Right cardiac atrium (tissue), 5 donors: ENCODE measurements around the gene MADCAM1. TPM values are rescaled to one million over a fixed set of nuclear protein-coding genes. Genes with fewer than 3 reads are reported as not detected.
"Not testable (repeated sequence)": the region's sequence is repeated elsewhere in the genome, so short reads cannot be mapped to it uniquely, and the experiment has no call there.

Experiments
- ATAC-seq, 2 donors: fragments of 200-7000 bp; cut with Tn5 transposase; one replicate each; pipeline versions ENCODE4 v1.8.0 to v1.9.1; 2020; ENCODE audit warnings: moderate library complexity in 2 of 2, mild to moderate bottlenecking in 1 of 2
- DNase-seq, 3 donors: peaks; one replicate each; pipeline ENCODE4 v3.0.0-alpha.2; 2020
- H3K27ac ChIP-seq: one replicate; pipeline ENCODE4 v1.5.1; 2013; ENCODE audit warnings: mild to moderate bottlenecking, low read length, control low read depth, moderate library complexity
- H3K27me3 ChIP-seq: one replicate; pipeline ENCODE4 v1.6.1; 2013; ENCODE audit not compliant: control insufficient read depth, insufficient read depth
- H3K4me1 ChIP-seq: one replicate; pipeline ENCODE4 v1.6.1; 2013; ENCODE audit warnings: low read length; ENCODE audit not compliant: control insufficient read depth, insufficient read depth
- H3K4me3 ChIP-seq: one replicate; pipeline ENCODE4 v1.5.1; 2013; ENCODE audit warnings: low read length, control low read depth
- H3K9me3 ChIP-seq: one replicate; pipeline ENCODE4 v1.6.1; 2013; ENCODE audit warnings: low read length; ENCODE audit not compliant: control insufficient read depth
- WGBS: extraction: QIAGEN DNeasy Blood & Tissue Kit; methylation state at CpG from one replicate; pipeline ENCODE4 v1.1.7; 2013; 5-methylcytosine and 5-hydroxymethylcytosine counted together
- intact Hi-C, 4 donors: fragments of 100-400 bp; cut with DNase I; formaldehyde crosslinking; loops; one replicate each; pipeline versions ENCODE4 v1.11.0 to v1.14.0; 2022 to 2023
- polyA plus RNA-seq: library from polyadenylated mRNA; stranded (reverse); fragments of 200-250 nt; gene quantifications from one replicate; pipeline ENCODE4 v1.2.3, GENCODE V29; 2013
- total RNA-seq, 4 donors: library from RNA; stranded (reverse); fragmentation: NEBNext Ultra II Directional; extraction: Animal tissue kit (Norgen Biotek cat#: 25700); gene quantifications; one replicate each; pipeline ENCODE4 v1.2.1, GENCODE V29; 2021
- donor health status: healthy with polysubstance abuse.
- donor health status: DM: no; HTN: yes; CAD: no.
- donor health status: DM: no; HTN: no; CAD: no.
- donor health status: DM: no; HTN: yes; CAD: no; lungs with severe emphysema.
- donor health status: DM: yes; HTN: yes; CAD: no.

MADCAM1 gene
- total and polyA plus RNA-seq, 5 donors = 0.27 to 0.59 (median 0.34) TPM

GRCh38 chr19:481100-481499 lies 15.2 kb upstream of the MADCAM1 start:
- H3K4me3 ChIP-seq, H3K4me1 ChIP-seq, DNase-seq, H3K27ac ChIP-seq, H3K9me3 ChIP-seq, H3K27me3 ChIP-seq, ATAC-seq: not testable (repeated sequence)
- intact Hi-C loops = loop anchor here in 2 of 4 donors (5.0 to 10.0 kb wide), 2 partner anchors 86 to 89 kb away; no protein-coding TSS in a partner anchor
- 96% methylated on average over 3 of the region's 3 CpGs for WGBS

GRCh38 chr19:482186-483041 lies 13.9 kb upstream of the MADCAM1 start:
- Histone ChIP-seq H3K27ac (no peak overlapping the region), H3K4me1 (no peaks in the 10 kb centered on the region), H3K27me3 (no peaks in the 10 kb centered on the region), H3K4me3 (no peak overlapping the region), H3K9me3 (no peaks in the 10 kb centered on the region)
- peak in 1 of 3 donors; percentile 46 for DNase-seq
- 52% methylated on average over 20 of the region's 20 CpGs for WGBS
- ATAC-seq = no peak
- intact Hi-C loops = loop anchor here in 2 of 4 donors (5.0 to 10.0 kb wide), 2 partner anchors 88 to 90 kb away; no protein-coding TSS in a partner anchor

- Histone ChIP-seq H3K9me3 (no peaks in the 10 kb centered on the region), H3K4me1 (no peaks in the 10 kb centered on the region), H3K27ac (no peak overlapping the region), H3K27me3 (no peaks in the 10 kb centered on the region), H3K4me3 (no peak overlapping the region)
- DNase-seq = peak in 1 of 3 donors; percentile 37
- no peak for ATAC-seq
- intact Hi-C loops = loop anchor here in 2 of 4 donors (5.0 to 10.0 kb wide), 2 partner anchors 89 to 91 kb away; no protein-coding TSS in a partner anchor
- WGBS = 60% methylated on average over 21 of the region's 21 CpGs
Observed at GRCh38 chr19:483332-484072, 12.8 kb upstream of the MADCAM1 start.

- no peak overlapping the region for H3K4me3 ChIP-seq
- H3K27me3 ChIP-seq = no peaks in the 10 kb centered on the region
- 66% methylated on average over 15 of the region's 15 CpGs for WGBS
- ATAC-seq (no peak), DNase-seq (peak in 1 of 3 donors; percentile 34)
- H3K27ac ChIP-seq = no peak overlapping the region
- intact Hi-C loops = loop anchor here in 2 of 4 donors (5.0 to 10.0 kb wide), 2 partner anchors 90 to 92 kb away; no protein-coding TSS in a partner anchor
- no peaks in the 10 kb centered on the region for H3K4me1 ChIP-seq
- H3K9me3 ChIP-seq = no peaks in the 10 kb centered on the region
Observed at GRCh38 chr19:484494-484893, 11.8 kb upstream of the MADCAM1 start.

- Histone ChIP-seq H3K9me3 (no peaks in the 10 kb centered on the region), H3K4me3 (no peak overlapping the region), H3K27ac (no peak overlapping the region), H3K4me1 (no peaks in the 10 kb centered on the region), H3K27me3 (no peaks in the 10 kb centered on the region)
- intact Hi-C loops = loop anchor here in 1 of 4 donors (10.0 kb wide), 1 partner anchor 90 kb away; no protein-coding TSS in a partner anchor
- DNase-seq (peak in 1 of 3 donors; percentile 47), ATAC-seq (no peak)
- WGBS = 81% methylated on average over 22 of the region's 22 CpGs
Observed at GRCh38 chr19:485077-485476, 11.2 kb upstream of the MADCAM1 start.

GRCh38 chr19:485583-486236 lies 10.6 kb upstream of the MADCAM1 start:
- 16% methylated on average over 23 of the region's 23 CpGs for WGBS
- intact Hi-C loops = loop anchor here in 1 of 4 donors (10.0 kb wide), 1 partner anchor 91 kb away; no protein-coding TSS in a partner anchor
- no peak for ATAC-seq
- no peaks in the 10 kb centered on the region for H3K27me3 ChIP-seq
- no peaks in the 10 kb centered on the region for H3K4me1 ChIP-seq
- no peak overlapping the region for H3K4me3 ChIP-seq
- H3K9me3 ChIP-seq = no peaks in the 10 kb centered on the region
- no peak overlapping the region for H3K27ac ChIP-seq
- DNase-seq = peak; percentile 66 to 82 (median 74)

- Histone ChIP-seq H3K4me3 (peak overlapping the region; percentile 93), H3K27me3 (no peaks in the 10 kb centered on the region), H3K4me1 (no peaks in the 10 kb centered on the region), H3K9me3 (no peaks in the 10 kb centered on the region), H3K27ac (peak overlapping the region; percentile 92)
- DNase-seq (peak; percentile 98 to 100 (median 99)), ATAC-seq (peak; percentile 97)
- WGBS = under 1% methylated on average over 114 of the region's 114 CpGs
- intact Hi-C loops = loop anchor here in 1 of 4 donors (10.0 kb wide), 1 partner anchor 94 kb away; no protein-coding TSS in a partner anchor
Observed at GRCh38 chr19:488505-489417, 7.5 kb upstream of the MADCAM1 start.

- DNase-seq = peak in 1 of 3 donors; percentile 75
- no peaks in the 10 kb centered on the region for H3K27me3 ChIP-seq
- peak overlapping the region; percentile 70 for H3K4me3 ChIP-seq
- H3K9me3 ChIP-seq = no peaks in the 10 kb centered on the region
- H3K4me1 ChIP-seq = no peaks in the 10 kb centered on the region
- 17% methylated on average over 61 of the region's 61 CpGs for WGBS
- intact Hi-C loops = loop anchor here in 1 of 4 donors (10.0 kb wide), 1 partner anchor 95 kb away; no protein-coding TSS in a partner anchor
- peak overlapping the region; percentile 80 for H3K27ac ChIP-seq
- peak; percentile 57 for ATAC-seq
Observed at GRCh38 chr19:489418-490196, 6.7 kb upstream of the MADCAM1 start.

- no peak overlapping the region for H3K4me3 ChIP-seq
- H3K4me1 ChIP-seq = no peaks in the 10 kb centered on the region
- H3K27ac ChIP-seq = no peak overlapping the region
- H3K27me3 ChIP-seq = no peaks in the 10 kb centered on the region
- no peaks in the 10 kb centered on the region for H3K9me3 ChIP-seq
- intact Hi-C loops = no loop called here
- no peak for ATAC-seq
- DNase-seq = peak in 2 of 3 donors; percentile 55 to 75
- 81% methylated on average over 32 of the region's 32 CpGs for WGBS
Observed at GRCh38 chr19:491146-491741, 5.0 kb upstream of the MADCAM1 start.
